K562 (cell line): Measurements from ENCODE around the gene RELA. TPM values are rescaled to one million over a fixed set of nuclear protein-coding genes. Genes with fewer than 3 reads are reported as not detected.

Experiments used
- CBX3 ChIP-seq, 2 experiments: IDR thresholded peaks; 1 replicate in 1 of 2; 2 replicates in 1 of 2; pipeline ENCODE4 v1.6.1; 2012; ENCODE audit warnings: inconsistent platforms in 2 of 2, low read length in 2 of 2, borderline replicate concordance in 1 of 2, control low read depth in 1 of 2
- FOS ChIP-seq: IDR thresholded peaks from 3 replicates; pipeline ENCODE4 v1.6.1; 2011; ENCODE audit not compliant: insufficient read length; ENCODE audit errors: extremely low read depth
- FOXO4 ChIP-seq: fragments of 450-650 bp; formaldehyde crosslinking; IDR thresholded peaks from 2 replicates; pipeline ENCODE4 v1.4.0; 2020; ENCODE audit warnings: mild to moderate bottlenecking, moderate library complexity
- HCFC1 ChIP-seq: IDR thresholded peaks from 2 replicates; pipeline ENCODE4 v1.6.1; 2012; ENCODE audit warnings: low read depth, low read length, improper control_type of control experiment
- HSF4 ChIP-seq: fragments of 250-450 bp; sonication (Bioruptor Pico); IDR thresholded peaks from 2 replicates; pipeline ENCODE4 v2.1.2; 2022; ENCODE audit warnings: mild to moderate bottlenecking, moderate library complexity, borderline replicate concordance
- MYNN ChIP-seq, 2 experiments: sonication (generic); formaldehyde crosslinking in 1 of 2; IDR thresholded peaks; 2 replicates each; pipeline versions ENCODE4 v1.5.0 to v1.6.1; 2016 to 2020; ENCODE audit warnings: antibody characterized with exemption in 1 of 2, missing genetic modification reagents in 1 of 2
- NBN ChIP-seq: fragments of 450-650 bp; IDR thresholded peaks from 2 replicates; pipeline ENCODE4 v1.6.1; 2016; ENCODE audit warnings: low read depth, mild to moderate bottlenecking
- PHF8 ChIP-seq: fragments of 200-600 bp; sonication (generic); IDR thresholded peaks from 2 replicates; pipeline ENCODE4 v1.6.1; 2012; ENCODE audit warnings: mixed run types, mild to moderate bottlenecking, inconsistent platforms, low read length, moderate library complexity, borderline replicate concordance
- PREB ChIP-seq: sonication (generic); formaldehyde crosslinking; IDR thresholded peaks from 2 replicates; pipeline ENCODE4 v1.8.1; 2023; ENCODE audit warnings: mild to moderate bottlenecking, missing genetic modification reagents
- PRMT5 ChIP-seq: sonication (generic); formaldehyde crosslinking; IDR thresholded peaks from 2 replicates; pipeline ENCODE4 v1.5.0; 2020; ENCODE audit warnings: missing genetic modification reagents
- PYGO2 ChIP-seq: fragments of 450-650 bp; IDR thresholded peaks from 2 replicates; pipeline ENCODE4 v1.6.1; 2016; ENCODE audit warnings: mild to moderate bottlenecking, missing genetic modification characterization, moderate library complexity, missing compliant biosample characterization
- RBM17 ChIP-seq: fragments of 200-400 bp; formaldehyde crosslinking; IDR thresholded peaks from 2 replicates; pipeline ENCODE4 v1.6.1; 2017; ENCODE audit warnings: low read depth, mild to moderate bottlenecking, low read length, borderline replicate concordance
- SFPQ ChIP-seq: fragments of 200-400 bp; formaldehyde crosslinking; IDR thresholded peaks from 2 replicates; pipeline ENCODE4 v1.6.1; 2017; ENCODE audit warnings: mild to moderate bottlenecking, low read depth, low read length, moderate library complexity
- SUPT5H ChIP-seq: fragments of 450-650 bp; IDR thresholded peaks from 2 replicates; pipeline ENCODE4 v1.6.1; 2016
- ZNF561 ChIP-seq: fragments of 450-650 bp; formaldehyde crosslinking; conservative IDR thresholded peaks from 2 replicates; pipeline ENCODE4 v1.4.0; 2020; ENCODE audit warnings: mild to moderate bottlenecking, moderate library complexity
- ZNF583 ChIP-seq: fragments of 250-450 bp; sonication (Bioruptor Pico); IDR thresholded peaks from 2 replicates; pipeline ENCODE4 v1.4.0; 2020
- ZNF584 ChIP-seq: fragments of 200-800 bp; sonication (Bioruptor generic); IDR thresholded peaks from 2 replicates; pipeline ENCODE4 v1.6.1; 2016; ENCODE audit warnings: low read depth, mild to moderate bottlenecking, missing genetic modification characterization, missing compliant biosample characterization
- ZNF699 ChIP-seq: fragments of 250-450 bp; sonication (Bioruptor Pico); IDR thresholded peaks from 2 replicates; pipeline ENCODE4 v1.8.0; 2021; ENCODE audit warnings: mild to moderate bottlenecking, moderate library complexity; ENCODE audit not compliant: insufficient replicate concordance
- polyA plus RNA-seq, 8 experiments: library from polyadenylated mRNA; depleted of rRNA in 4 of 8; stranded (reverse) in 5 of 8; unstranded in 3 of 8; fragments of >200 nt; fragmentation: Nextera tagmentation in 2 of 8; fragmentation: Illumina TruSeq in 1 of 8; extraction: Ambion mirVana in 2 of 8; extraction: Trizol in 1 of 8; gene quantifications; 2 replicates each; pipeline versions ENCODE4 v1.2.1 to v1.2.3, GENCODE V29; 2011 to 2014; ENCODE audit warnings: inconsistent platforms in 1 of 8, missing spikeins in 1 of 8
- total RNA-seq, 7 experiments: library from RNA; depleted of rRNA in 6 of 7; stranded (reverse); fragments of >200 nt in 6 of 7; fragmentation: Illumina TruSeq in 2 of 7; extraction: Trizol in 2 of 7; gene quantifications; 2 replicates each; pipeline versions ENCODE4 v1.2.1 to v1.2.3, GENCODE V29; 2011 to 2021; ENCODE audit warnings: low replicate concordance in 1 of 7
- TF ChIP-seq, protein P1 (sequence below): sonication (generic); IDR thresholded peaks from 2 replicates; pipeline ENCODE4 v1.6.1; 2016
- TF ChIP-seq, protein P2 (sequence below): IDR thresholded peaks from 3 replicates; pipeline ENCODE4 v1.6.1; 2011; ENCODE audit warnings: borderline replicate concordance, mild to moderate bottlenecking, moderate library complexity; ENCODE audit not compliant: insufficient read length; ENCODE audit errors: extremely low read depth

Gene RELA
- total and polyA plus RNA-seq, 9 of the 15 experiments (the other 6 are each of a cell fraction or from before 2014, with no cell fraction given): 6.0 to 67.4 (median 20.6) TPM

DNA sequence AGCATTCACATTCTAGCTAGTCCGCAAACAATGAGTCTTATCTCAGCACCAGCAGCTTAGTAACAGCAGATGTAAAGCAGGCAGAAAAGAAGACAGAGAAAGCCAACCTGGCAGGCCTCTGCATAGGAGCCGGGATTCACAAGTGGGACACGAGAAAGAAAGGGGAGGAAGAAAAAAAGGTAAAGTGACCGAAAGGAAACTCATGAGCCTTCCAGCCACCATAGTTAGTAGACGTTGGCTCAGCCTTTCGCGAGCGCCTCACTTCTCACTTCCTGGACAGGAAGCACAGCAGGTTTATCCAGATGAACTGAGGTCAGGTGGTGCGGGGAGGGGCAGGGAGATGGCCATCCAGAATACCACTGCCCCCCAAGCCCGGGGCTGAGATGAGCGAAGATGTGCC, 29.7 kb upstream of the RELA start (continued):
- TF ChIP-seq ZNF583: no peak
- TF ChIP-seq FOXO4: no peak
- TF ChIP-seq FOS: no peak
- no peak for TF ChIP-seq PYGO2 (tag)
- no peak for TF ChIP-seq ZNF561 (CRISPR knock-in tag)
- TF ChIP-seq ZNF584 (CRISPR knock-in tag): 0 out of 2 replicates have a peak, but pooled peaks have one; percentile 49
- TF ChIP-seq PREB: no peak
- TF ChIP-seq, protein P1, sequence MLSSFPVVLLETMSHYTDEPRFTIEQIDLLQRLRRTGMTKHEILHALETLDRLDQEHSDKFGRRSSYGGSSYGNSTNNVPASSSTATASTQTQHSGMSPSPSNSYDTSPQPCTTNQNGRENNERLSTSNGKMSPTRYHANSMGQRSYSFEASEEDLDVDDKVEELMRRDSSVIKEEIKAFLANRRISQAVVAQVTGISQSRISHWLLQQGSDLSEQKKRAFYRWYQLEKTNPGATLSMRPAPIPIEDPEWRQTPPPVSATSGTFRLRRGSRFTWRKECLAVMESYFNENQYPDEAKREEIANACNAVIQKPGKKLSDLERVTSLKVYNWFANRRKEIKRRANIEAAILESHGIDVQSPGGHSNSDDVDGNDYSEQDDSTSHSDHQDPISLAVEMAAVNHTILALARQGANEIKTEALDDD: no peak; the same call in 1 of the 2 replicates
- TF ChIP-seq HCFC1: no peak
- TF ChIP-seq PHF8: peak; percentile 41; the same call in 1 of the 2 replicates
- no peak for TF ChIP-seq MYNN (IDR thresholded peaks at IDR 0.05)
- no peak for TF ChIP-seq MYNN (CRISPR knock-in tag; IDR thresholded peaks at IDR 0.05)
- TF ChIP-seq NBN: peak; percentile 70; the same call in 1 of the 2 replicates
- peak in 1 of 2 experiments; percentile 56; a peak in 1 of 3 replicates for TF ChIP-seq CBX3 (IDR thresholded peaks at IDR 0.05; ENCODE audit: borderline replicate concordance in 1 of 2, low read length in 2 of 2)
- no peak for TF ChIP-seq SFPQ
- no peak for TF ChIP-seq ZNF699 (CRISPR knock-in tag)
- no peak for TF ChIP-seq RBM17
- TF ChIP-seq, protein P2, sequence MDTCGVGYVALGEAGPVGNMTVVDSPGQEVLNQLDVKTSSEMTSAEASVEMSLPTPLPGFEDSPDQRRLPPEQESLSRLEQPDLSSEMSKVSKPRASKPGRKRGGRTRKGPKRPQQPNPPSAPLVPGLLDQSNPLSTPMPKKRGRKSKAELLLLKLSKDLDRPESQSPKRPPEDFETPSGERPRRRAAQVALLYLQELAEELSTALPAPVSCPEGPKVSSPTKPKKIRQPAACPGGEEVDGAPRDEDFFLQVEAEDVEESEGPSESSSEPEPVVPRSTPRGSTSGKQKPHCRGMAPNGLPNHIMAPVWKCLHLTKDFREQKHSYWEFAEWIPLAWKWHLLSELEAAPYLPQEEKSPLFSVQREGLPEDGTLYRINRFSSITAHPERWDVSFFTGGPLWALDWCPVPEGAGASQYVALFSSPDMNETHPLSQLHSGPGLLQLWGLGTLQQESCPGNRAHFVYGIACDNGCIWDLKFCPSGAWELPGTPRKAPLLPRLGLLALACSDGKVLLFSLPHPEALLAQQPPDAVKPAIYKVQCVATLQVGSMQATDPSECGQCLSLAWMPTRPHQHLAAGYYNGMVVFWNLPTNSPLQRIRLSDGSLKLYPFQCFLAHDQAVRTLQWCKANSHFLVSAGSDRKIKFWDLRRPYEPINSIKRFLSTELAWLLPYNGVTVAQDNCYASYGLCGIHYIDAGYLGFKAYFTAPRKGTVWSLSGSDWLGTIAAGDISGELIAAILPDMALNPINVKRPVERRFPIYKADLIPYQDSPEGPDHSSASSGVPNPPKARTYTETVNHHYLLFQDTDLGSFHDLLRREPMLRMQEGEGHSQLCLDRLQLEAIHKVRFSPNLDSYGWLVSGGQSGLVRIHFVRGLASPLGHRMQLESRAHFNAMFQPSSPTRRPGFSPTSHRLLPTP: no peak
- no peak for TF ChIP-seq PRMT5
- no peak for TF ChIP-seq HSF4 (CRISPR knock-in tag)
- TF ChIP-seq SUPT5H: peak; percentile 74
